HG03565 (cell line): ENCODE results near the gene TEPSIN.

Experiments
- ATAC-seq: cut with Tn5 transposase; IDR thresholded peaks from one replicate; pipeline ENCODE4 v1.9.1; 2021; ENCODE audit warnings: mild to moderate bottlenecking, moderate library complexity; ENCODE audit not compliant: unreplicated experiment

TEPSIN gene

DNA sequence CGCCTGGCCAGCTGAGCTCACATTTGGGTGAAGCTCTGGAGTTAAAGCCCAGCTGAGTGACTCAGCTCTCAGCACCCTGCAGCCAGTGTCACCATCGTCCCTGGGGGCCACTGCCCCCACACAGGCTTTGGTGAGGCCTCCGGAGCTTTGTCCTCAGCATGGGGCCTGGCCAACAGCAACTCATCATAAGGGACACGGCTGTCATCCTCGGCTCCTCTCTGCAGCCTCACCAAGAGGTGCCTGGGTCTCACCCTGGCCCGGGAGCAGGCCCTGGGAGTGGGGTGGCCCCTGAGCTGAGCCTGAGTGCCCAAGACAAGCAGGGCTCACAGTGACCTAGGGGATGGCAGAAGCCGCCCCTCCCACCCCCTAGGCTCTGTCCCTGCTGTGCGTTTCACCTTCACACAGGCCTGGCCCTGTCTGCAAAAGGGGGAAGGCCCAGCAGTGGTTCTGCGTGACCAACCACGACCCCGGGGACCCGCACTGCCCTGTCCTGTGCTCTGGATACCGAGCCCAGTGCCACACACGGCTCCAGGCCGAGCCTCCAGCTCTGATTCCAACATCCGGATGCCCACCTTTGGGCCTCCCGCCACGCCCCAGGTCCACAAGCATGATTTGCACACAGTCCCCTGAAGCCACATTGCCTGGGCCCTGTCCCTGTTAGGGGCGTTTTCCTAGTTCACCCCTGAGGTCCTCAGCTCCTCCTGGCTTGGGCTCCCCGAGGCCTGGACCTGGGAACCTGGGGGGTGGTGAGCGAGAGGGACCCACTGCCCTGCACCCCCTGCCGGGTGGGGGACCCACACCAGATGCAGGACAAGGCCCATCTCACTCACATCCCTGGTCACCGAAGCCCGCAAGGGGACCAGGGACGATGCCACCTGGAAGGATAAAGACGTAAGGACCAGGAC is 51.0 kb downstream of the TEPSIN start:
- ATAC-seq, result no peak

DNA sequence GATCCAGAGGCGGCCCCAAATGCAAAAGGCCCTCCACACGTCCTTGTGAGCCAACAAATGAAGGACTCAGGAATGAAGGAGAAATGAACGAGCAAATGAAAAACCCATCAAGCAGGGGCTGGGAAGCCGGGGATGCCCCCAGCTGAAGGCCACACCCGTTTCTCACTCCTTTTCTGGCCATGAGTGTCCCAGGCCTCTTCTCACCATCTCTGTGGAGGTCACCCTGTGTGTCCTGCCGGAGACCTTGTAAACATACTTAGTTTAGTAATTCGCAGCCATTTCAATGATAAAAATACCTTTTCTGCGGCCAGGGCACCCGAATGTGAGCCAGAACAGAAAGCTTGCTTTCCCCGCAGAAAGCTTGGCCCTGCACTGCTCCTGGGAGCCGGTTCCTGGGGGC is 51.7 kb downstream of the TEPSIN start:
- no peak for ATAC-seq

DNA sequence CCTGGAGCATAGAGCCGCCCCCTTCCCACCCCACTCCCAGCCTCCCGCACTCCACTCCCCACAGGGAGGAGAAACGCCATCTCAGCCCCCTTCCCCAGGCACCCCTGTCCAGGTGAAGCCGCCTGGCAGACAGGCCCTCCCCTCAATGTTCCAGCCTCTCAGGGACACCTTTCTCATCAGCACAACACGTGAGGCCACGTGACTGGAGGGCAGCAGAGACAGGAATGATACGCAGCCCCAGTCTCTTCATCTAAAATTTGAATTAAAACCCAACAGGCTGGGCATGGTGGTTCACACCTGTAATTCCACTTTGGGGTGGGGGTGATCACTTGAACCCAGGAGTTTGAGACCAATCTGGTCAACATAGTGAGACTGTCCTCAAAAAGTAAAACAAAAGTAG is 52.7 kb downstream of the TEPSIN start:
- ATAC-seq, result no peak

DNA sequence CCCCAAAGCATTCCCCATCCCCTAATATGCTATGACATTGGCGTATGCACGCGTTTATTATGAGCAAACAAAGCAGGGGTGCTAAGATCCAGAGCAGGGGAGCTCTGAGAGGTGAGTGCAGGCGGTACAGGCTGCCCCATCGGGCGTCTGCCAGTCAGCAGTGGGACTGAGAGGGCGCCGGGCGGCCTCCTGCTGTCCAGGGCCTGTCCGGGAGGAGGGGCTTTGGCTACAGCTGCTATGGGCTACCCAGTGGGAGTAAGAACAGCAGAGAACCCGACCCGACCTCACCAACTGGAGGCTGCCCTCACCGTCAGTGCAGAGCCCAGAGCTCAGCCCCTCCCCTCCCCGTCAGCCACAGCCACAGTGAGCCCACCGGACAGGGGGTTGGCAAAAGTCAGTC is 54.3 kb downstream of the TEPSIN start:
- no peak for ATAC-seq

DNA sequence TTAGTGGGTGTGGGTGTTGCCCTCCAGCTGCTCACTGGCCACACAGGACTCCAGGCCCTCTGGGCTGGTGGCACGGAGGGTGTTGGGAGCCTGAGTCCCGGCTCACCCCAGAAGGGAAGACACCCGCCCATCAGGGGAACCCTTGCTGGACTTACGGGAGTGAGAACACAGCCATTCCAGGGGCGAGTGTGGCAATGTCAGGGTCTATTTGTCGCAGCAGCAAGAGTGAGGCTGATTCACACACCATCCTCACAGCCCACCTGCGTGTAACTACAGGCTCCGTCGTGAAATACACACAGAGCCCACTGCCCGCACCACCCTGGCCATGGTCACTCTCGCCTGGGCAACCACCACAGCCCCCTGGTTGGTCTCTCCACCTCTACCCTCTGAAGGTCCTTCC is 55.0 kb downstream of the TEPSIN start:
- ATAC-seq, result no peak

DNA sequence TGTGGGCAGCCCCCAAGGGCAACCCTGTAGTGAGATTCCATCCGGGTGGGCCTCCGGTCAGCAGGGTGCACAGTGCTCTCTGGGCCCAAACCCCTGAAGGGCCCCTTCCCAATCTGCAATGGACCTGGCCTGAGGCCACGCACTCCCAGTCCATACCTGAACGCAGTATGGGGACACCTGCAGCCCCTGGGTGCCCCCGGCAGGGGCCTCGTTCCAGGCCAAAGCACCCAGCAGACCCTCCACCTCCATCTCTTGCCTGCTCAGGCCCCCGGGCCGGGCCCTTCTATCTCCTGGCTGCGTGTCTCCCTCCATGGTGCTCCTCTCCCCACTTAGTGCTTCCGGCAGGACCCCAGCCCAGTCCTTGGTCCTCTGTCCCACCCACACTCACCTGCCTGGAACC is 55.5 kb downstream of the TEPSIN start:
- no peak for ATAC-seq

DNA sequence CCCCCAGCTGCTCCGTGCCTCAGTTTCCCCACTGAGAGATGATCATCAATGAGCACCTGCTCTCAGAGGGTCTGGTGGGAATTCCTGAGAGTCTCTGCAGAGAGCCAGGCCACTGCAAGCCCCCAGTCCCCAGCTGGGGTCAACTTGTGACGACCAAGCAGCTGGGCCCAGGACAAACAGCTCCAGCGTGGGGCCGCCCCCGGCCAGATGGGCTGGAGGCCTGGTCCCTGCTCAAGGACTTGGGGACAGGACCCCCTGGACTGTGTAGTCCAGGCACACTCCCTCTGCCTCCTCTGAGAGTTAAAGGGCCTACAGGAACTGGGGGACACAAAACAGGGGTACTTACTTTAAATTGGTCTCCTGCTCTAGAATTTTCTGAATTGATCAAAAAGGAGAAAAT is 56.3 kb downstream of the TEPSIN start:
- ATAC-seq, result no peak

DNA sequence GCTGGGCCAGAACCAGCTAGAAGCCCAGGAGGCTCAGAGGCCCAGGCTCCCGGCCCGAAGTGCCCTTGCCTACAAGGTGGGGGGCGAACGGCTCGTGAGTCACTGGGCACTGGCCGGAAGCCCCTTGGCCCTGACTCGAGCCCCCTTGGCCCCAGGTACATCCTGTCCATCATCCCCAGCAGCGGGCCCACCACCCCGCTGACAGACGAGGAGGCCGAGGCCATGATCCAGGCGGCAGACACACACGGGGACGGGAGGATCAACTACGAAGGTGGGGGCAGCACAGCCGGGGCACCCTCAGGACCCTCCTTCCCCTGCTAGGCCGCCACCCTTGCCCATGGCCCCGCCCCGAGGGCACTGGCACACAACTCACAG is 57.1 kb downstream of the TEPSIN start:
- ATAC-seq, result no peak

DNA sequence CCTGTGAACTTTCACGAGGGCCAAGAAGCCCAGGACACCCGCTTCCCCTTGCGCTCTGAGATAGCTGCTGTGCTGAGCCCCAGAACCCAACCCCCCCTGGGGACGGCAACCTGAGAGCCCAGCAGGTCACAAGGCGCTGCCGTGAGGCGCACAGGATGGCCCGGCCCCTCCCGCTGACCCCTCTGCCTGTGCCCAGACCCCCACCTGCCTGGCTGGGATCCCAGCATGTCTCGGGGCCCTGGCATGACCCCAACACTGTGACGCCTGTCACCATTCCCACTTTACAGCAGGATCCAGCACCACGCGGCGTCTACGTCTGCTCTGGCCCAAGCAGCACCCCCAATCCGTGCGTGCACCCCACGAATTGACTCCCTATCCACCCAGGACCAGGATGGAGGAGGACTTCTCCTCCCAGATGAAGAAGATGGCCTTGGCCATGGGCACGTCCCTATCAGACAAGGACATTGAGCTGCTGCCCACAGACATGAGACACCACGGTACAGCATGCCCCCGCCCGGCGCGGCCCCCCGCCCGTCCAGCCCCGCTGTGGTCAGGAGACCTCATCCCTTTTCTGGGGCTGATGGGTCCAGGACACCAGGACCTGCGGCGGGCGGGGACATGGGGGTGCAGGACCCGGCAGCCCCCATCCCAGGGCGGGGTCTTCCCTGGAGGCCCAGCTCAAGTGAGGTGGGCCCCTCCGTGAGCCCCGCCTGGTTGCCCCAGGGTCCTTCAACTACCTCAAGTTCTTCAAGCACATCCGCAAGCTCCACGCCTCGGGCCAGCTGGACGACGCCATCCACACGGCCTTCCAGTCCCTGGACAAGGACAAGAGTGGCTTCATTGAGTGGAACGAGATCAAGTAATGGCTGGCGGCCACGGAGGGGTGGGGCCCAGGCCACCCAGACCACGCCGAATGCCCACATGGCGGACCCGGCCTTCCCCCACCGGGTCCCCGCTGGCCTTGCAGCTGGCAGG is 57.7 kb downstream of the TEPSIN start:
- no peak for ATAC-seq

DNA sequence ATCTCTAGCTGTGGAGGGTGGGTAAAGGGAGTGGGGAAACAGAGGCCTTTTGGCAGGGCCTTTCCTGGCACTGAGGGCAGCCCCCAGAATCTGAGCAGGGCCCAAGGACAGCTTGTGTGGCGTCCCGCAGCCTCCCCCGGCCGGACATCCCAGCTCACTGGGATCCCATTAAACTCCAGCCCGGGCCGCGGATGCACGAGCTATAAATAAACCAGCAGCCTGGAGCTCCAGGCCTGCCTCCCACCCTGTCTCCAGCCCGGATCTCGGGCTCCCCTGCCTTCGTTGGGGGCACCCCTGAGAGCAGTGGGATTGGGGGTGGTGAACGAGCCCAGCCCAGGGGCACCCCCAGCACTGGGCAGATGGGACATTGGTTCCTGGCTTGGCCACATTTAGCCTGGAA is 59.0 kb downstream of the TEPSIN start:
- ATAC-seq, result no peak

DNA sequence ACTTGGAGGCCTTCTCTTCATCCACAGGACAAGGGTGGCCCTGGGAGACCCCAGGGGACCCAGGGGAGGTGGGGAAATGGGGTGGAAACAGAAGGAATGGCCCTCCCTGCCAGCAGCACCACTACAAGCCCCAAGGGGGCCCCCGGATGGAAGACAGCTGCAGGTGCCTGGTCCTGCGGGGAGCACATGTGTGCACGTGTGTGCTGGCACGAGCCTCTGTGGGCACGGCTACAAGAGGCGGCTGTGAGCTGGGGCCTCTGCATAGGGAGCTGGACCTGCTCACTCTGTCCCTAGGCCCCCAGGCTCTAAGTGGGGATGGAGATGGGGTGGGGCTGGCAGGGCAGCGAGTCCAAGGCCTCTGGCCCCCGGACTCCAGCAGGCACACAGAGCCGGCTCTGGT is 59.6 kb downstream of the TEPSIN start:
- no peak for ATAC-seq
